Measurements from ENCODE around the gene MAP4K2. TPM values are rescaled to one million over a fixed set of nuclear protein-coding genes. Genes with fewer than 3 reads are reported as not detected.

Gene MAP4K2
- total and polyA plus RNA-seq, 2 of the 13 experiments (the other 11 are each of a cell fraction or from before 2014, with no cell fraction given), result 8.3 to 17.6 TPM

- 0 out of 2 replicates have a peak, but pooled peaks have one; percentile 26 for TF ChIP-seq HOXA3 (CRISPR knock-in tag; IDR thresholded peaks at IDR 0.05)
- TF ChIP-seq REL (CRISPR knock-in tag; conservative IDR thresholded peaks at IDR 0.05), result no peak
- no peak for TF ChIP-seq ZNF30 (CRISPR knock-in tag; IDR thresholded peaks at IDR 0.05)
- peak; percentile 56; the same call in 1 of the 2 replicates for TF ChIP-seq HNF1B (CRISPR knock-in tag; IDR thresholded peaks at IDR 0.05)
- TF ChIP-seq PRDM4 (CRISPR knock-in tag; IDR thresholded peaks at IDR 0.05; ENCODE audit: borderline replicate concordance), result no peak
- peak; percentile 49 for TF ChIP-seq ZNF883 (CRISPR knock-in tag; IDR thresholded peaks at IDR 0.05; ENCODE audit: not compliant biosample characterization)
- no peak for TF ChIP-seq SNAI1 (CRISPR knock-in tag; IDR thresholded peaks at IDR 0.05; ENCODE audit: borderline replicate concordance)
- TF ChIP-seq ZNF142 (CRISPR knock-in tag; IDR thresholded peaks at IDR 0.05), result no peak
- no peak for TF ChIP-seq NCOA5 (CRISPR knock-in tag; IDR thresholded peaks at IDR 0.05)
- TF ChIP-seq ZNF737 (CRISPR knock-in tag; IDR thresholded peaks at IDR 0.05; ENCODE audit: borderline replicate concordance), result no peak
- TF ChIP-seq ZNF709 (CRISPR knock-in tag; IDR thresholded peaks at IDR 0.05), result no peak
- 0 out of 2 replicates have a peak, but pooled peaks have one; percentile 8 for TF ChIP-seq RXRB (CRISPR knock-in tag; IDR thresholded peaks at IDR 0.05; ENCODE audit: borderline replicate concordance)
- TF ChIP-seq SOX5 (CRISPR knock-in tag; IDR thresholded peaks at IDR 0.05; ENCODE audit: borderline replicate concordance), result no peak
- TF ChIP-seq ZNF782 (CRISPR knock-in tag; IDR thresholded peaks at IDR 0.05; ENCODE audit: borderline replicate concordance), result no peak
- TF ChIP-seq SRSF9 (IDR thresholded peaks at IDR 0.05; ENCODE audit: borderline replicate concordance, insufficient read depth, low read depth, low read length, poor library complexity, severe bottlenecking), result no peak
- 0 out of 2 replicates have a peak, but pooled peaks have one; percentile 29 for TF ChIP-seq PITX1 (CRISPR knock-in tag; IDR thresholded peaks at IDR 0.05)
- peak; percentile 86 for TF ChIP-seq ZNF263 (CRISPR knock-in tag; IDR thresholded peaks at IDR 0.05)
- no peak for TF ChIP-seq YEATS2 (CRISPR knock-in tag; IDR thresholded peaks at IDR 0.05; ENCODE audit: borderline replicate concordance)
- 0 out of 2 replicates have a peak, but pooled peaks have one; percentile 39 for TF ChIP-seq GZF1 (CRISPR knock-in tag; IDR thresholded peaks at IDR 0.05)
Observed at GRCh38 chr11:64787526-64788320, 15.3 kb downstream of the MAP4K2 start (continued).
